Glutamatergic neuron (in vitro differentiated cells): ENCODE results near the gene GMEB2. TPM values are rescaled to one million over a fixed set of nuclear protein-coding genes. Genes with fewer than 3 reads are reported as not detected.
"Not testable (repeated sequence)": the region's sequence is repeated elsewhere in the genome, so short reads cannot be mapped to it uniquely, and the experiment has no call there.

ENCODE experiments used
- DNase-seq: peaks from one replicate; pipeline ENCODE4 v3.0.0; 2022
- H3K27ac Mint-ChIP-seq: one replicate; pipeline ENCODE4 v1.8.0; 2020; ENCODE audit warnings: mild to moderate bottlenecking, mixed read lengths, inconsistent platforms; ENCODE audit not compliant: unreplicated experiment
- H3K27me3 Mint-ChIP-seq: one replicate; pipeline ENCODE4 v1.8.0; 2020; ENCODE audit warnings: mild to moderate bottlenecking, moderate library complexity, mixed read lengths, inconsistent platforms; ENCODE audit not compliant: unreplicated experiment
- H3K36me3 Mint-ChIP-seq: one replicate; pipeline ENCODE4 v1.8.0; 2020; ENCODE audit warnings: mild to moderate bottlenecking, mixed read lengths, inconsistent platforms; ENCODE audit not compliant: unreplicated experiment
- H3K4me1 Mint-ChIP-seq: one replicate; pipeline ENCODE4 v1.8.0; 2020; ENCODE audit warnings: mild to moderate bottlenecking, low read depth, mixed read lengths, inconsistent platforms; ENCODE audit not compliant: unreplicated experiment
- H3K4me3 Mint-ChIP-seq: one replicate; pipeline ENCODE4 v1.8.0; 2020; ENCODE audit warnings: mild to moderate bottlenecking, mixed read lengths, inconsistent platforms; ENCODE audit not compliant: unreplicated experiment
- H3K9me3 Mint-ChIP-seq: one replicate; pipeline ENCODE4 v1.8.0; 2020; ENCODE audit warnings: mild to moderate bottlenecking, moderate library complexity, mixed read lengths, inconsistent platforms; ENCODE audit not compliant: unreplicated experiment
- total RNA-seq: library from RNA; stranded (reverse); fragmentation: NEBNext Ultra II Directional; extraction: Animal tissue kit (Norgen Biotek cat#: 25700); gene quantifications from one replicate; pipeline ENCODE4 v1.2.1, GENCODE V29; 2021; ENCODE audit not compliant: unreplicated experiment
- TF ChIP-seq, protein P1 (sequence below): fragments of 200-600 bp; sonication (generic); IDR thresholded peaks from one replicate; pipeline ENCODE4 v1.5.0; 2021; ENCODE audit not compliant: partially characterized antibody, unreplicated experiment

Gene GMEB2
- total RNA-seq, 1 donor from 2014 or later: 12.8 TPM

DNA sequence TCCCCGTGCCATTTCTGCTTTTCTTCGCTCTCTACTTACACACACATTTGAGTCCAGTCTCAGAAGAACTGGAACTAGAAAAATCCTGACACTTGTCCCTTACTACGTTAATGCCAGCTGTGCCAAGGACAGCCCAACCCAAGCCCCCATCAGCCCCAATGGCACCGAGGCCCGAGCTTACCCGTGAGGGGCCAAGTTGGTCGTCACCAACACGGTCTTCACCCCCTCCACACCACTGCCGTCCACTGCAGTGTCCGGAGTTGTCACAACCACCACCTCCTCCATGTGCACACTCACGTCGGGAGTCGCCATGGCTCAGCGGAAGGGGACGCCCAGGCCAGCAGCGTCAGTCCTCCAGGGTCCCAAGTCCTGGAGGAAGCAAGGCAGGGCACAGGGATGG lies 7.8 kb downstream of the GMEB2 start:
- H3K4me3 Mint-ChIP-seq: no peak overlapping the region
- H3K27me3 Mint-ChIP-seq: peaks cover 8% of the 10 kb centered on the region
- DNase-seq: no peak
- peaks cover 7% of the 10 kb centered on the region for H3K36me3 Mint-ChIP-seq
- TF ChIP-seq, protein P1, sequence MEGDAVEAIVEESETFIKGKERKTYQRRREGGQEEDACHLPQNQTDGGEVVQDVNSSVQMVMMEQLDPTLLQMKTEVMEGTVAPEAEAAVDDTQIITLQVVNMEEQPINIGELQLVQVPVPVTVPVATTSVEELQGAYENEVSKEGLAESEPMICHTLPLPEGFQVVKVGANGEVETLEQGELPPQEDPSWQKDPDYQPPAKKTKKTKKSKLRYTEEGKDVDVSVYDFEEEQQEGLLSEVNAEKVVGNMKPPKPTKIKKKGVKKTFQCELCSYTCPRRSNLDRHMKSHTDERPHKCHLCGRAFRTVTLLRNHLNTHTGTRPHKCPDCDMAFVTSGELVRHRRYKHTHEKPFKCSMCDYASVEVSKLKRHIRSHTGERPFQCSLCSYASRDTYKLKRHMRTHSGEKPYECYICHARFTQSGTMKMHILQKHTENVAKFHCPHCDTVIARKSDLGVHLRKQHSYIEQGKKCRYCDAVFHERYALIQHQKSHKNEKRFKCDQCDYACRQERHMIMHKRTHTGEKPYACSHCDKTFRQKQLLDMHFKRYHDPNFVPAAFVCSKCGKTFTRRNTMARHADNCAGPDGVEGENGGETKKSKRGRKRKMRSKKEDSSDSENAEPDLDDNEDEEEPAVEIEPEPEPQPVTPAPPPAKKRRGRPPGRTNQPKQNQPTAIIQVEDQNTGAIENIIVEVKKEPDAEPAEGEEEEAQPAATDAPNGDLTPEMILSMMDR: no peak
- H3K9me3 Mint-ChIP-seq: peaks cover 5% of the 10 kb centered on the region
- H3K4me1 Mint-ChIP-seq: peaks cover 3% of the 10 kb centered on the region
- no peak overlapping the region for H3K27ac Mint-ChIP-seq

DNA sequence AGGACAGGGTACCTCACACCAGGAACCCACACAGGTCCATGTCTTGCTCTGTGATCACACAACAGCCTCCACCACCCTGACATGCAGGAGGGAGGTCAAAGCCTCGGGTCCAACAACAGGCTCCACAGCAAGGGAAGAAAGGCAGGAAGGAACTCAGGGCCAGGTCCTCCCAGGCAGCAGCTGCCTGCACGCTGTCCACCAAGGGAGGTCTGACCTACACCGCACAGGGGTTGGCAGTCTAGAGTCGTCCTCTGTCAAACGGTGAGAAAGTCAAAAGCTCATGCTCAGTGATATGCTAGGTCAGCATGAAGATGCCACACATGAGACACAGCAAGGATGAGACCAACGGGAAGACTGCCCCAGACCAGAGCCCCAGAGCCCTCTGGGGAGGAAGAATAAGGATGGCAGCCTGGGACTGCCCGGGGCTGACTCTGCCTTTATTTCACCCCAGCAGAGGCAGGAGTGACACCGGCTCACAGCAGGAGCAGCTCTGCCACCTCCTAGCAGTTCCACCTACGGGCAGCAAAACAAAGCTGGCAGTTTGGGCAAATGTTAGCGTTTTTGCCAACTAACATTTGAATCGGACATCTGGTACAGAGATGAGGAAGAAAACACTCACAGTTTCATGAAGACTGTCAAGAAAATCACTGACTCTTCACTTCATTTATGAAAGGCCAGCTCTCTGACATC lies 8.5 kb downstream of the GMEB2 start:
- H3K27me3 Mint-ChIP-seq: peaks cover 8% of the 10 kb centered on the region
- H3K36me3 Mint-ChIP-seq: peaks cover 7% of the 10 kb centered on the region
- H3K4me3 Mint-ChIP-seq: no peak overlapping the region
- H3K27ac Mint-ChIP-seq: no peak overlapping the region
- peaks cover 3% of the 10 kb centered on the region for H3K4me1 Mint-ChIP-seq
- H3K9me3 Mint-ChIP-seq: peaks cover 6% of the 10 kb centered on the region
- TF ChIP-seq, protein P1: no peak
- DNase-seq: peak; percentile 9

DNA sequence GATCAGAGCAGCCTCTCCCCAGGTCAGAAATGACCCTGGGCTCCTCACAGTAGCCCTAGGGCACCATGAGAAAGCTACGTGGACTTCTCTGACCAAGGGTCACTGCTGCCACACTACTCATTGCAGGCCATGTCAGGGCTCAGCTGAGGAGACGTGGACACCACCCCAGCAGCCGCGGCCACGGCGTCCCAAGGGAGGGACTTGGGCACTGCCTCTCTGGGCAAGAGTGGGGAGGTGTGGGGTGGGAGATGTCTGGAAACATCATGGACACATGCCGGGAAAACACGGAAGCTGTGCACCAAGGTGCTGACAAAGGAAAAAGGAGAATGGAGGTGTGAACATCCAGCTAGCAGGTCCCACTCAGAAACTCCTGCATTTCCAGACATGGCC lies 9.0 kb downstream of the GMEB2 start:
- peaks cover 7% of the 10 kb centered on the region for H3K36me3 Mint-ChIP-seq
- peaks cover 8% of the 10 kb centered on the region for H3K27me3 Mint-ChIP-seq
- TF ChIP-seq, protein P1: no peak
- peaks cover 3% of the 10 kb centered on the region for H3K4me1 Mint-ChIP-seq
- no peak overlapping the region for H3K27ac Mint-ChIP-seq
- no peak for DNase-seq
- H3K9me3 Mint-ChIP-seq: peaks cover 8% of the 10 kb centered on the region
- no peak overlapping the region for H3K4me3 Mint-ChIP-seq

DNA sequence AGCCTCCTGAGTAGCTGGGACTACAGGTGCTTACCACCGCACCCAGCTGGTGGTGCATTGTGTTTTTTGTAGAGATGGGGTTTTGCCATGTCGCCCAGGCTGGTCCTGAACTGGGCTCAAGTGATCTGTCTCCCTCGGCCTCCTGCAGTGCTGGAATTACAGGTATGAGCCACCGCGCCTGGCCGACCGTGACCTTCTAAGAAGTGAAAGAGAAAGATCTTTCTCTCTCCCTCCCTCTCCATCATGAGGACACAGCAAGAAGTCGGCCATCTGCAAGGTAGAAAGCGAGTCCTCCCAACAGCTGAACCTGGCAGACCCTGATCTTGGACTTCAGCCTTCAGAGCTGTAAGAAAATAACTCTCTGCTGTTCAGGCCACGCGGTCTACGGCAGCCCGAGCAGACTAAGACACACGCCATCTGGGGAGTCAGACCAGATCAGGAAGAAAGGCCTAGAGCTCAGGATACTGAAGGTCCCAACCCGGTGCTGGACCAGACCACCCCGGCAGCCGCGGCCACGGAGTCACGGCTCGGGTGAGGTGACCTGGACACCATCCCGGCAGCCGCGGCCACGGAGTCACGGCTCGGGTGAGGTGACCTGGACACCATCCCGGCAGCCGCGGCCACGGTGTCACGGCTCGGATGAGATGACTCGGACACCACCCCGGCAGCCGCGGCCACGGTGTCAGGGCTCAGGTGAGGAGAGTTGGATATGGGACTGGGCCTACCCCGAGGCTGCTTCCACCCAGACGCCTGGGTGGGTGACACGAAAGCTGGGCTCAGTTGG lies 9.6 kb downstream of the GMEB2 start:
- H3K4me1 Mint-ChIP-seq: peaks cover 3% of the 10 kb centered on the region
- H3K36me3 Mint-ChIP-seq: peaks cover 7% of the 10 kb centered on the region
- no peak overlapping the region for H3K4me3 Mint-ChIP-seq
- H3K9me3 Mint-ChIP-seq: peaks cover 8% of the 10 kb centered on the region
- no peak for DNase-seq
- TF ChIP-seq, protein P1: no peak
- no peak overlapping the region for H3K27ac Mint-ChIP-seq
- H3K27me3 Mint-ChIP-seq: peaks cover 8% of the 10 kb centered on the region

DNA sequence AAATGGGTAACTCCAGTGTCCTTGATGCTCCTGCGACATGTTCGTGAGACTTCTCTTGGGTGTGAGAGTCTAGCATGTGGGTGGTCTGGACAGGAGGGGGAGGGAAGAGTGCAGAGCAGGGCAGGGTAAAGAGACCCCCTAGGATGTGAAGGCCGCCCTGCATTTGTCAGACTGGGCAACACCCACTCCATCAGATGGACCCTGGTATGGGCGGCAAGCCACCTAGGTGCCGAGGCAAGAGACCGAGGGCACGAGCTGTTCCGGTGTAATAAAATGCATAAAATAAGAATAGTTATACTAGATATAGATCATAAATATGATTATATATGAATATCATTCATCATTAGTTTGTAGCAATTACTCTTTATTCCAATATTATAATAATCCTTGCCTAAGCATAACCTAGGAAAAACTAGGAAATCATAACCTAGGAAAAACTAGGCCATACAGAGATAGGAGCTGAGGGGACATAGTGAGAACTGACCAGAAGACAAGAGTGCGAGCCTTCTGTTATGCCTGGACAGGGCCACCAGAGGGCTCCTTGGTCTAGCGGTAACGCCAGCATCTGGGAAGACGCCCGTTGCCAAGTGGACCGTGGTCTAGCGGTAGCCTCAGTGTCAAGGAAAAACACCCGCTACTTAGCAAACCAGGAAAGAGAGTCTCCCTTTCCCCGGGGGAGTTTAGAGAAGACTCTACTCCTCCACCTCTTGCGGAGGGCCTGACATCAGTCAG lies 12.9 kb downstream of the GMEB2 start:
- H3K4me1 Mint-ChIP-seq, H3K4me3 Mint-ChIP-seq, H3K27me3 Mint-ChIP-seq, H3K9me3 Mint-ChIP-seq, H3K27ac Mint-ChIP-seq, H3K36me3 Mint-ChIP-seq: not testable (repeated sequence)
- DNase-seq: peak; percentile 16
